PFSK-1 (cell line): ENCODE data around the gene AVP.

Experiments
- POLR2AphosphoS5 ChIP-seq: IDR thresholded peaks from 2 replicates; pipeline ENCODE4 v1.6.1; 2012; ENCODE audit warnings: low read depth, mild to moderate bottlenecking, control low read depth, low read length, moderate library complexity
- TAF1 ChIP-seq: IDR thresholded peaks from 2 replicates; pipeline ENCODE4 v1.6.1; 2012; ENCODE audit warnings: low read length, control low read depth, borderline replicate concordance; ENCODE audit not compliant: insufficient read depth
- TF ChIP-seq, protein P1 (sequence below), 2 experiments: IDR thresholded peaks; 2 replicates each; pipeline versions ENCODE4 v1.6.1 to v1.8.0; 2011 to 2012; ENCODE audit warnings: low read depth in 2 of 2, low read length in 2 of 2, control low read depth in 1 of 2, inconsistent platforms in 1 of 2, mild to moderate bottlenecking in 1 of 2, moderate library complexity in 1 of 2; ENCODE audit not compliant: insufficient read depth in 1 of 2

DNA sequence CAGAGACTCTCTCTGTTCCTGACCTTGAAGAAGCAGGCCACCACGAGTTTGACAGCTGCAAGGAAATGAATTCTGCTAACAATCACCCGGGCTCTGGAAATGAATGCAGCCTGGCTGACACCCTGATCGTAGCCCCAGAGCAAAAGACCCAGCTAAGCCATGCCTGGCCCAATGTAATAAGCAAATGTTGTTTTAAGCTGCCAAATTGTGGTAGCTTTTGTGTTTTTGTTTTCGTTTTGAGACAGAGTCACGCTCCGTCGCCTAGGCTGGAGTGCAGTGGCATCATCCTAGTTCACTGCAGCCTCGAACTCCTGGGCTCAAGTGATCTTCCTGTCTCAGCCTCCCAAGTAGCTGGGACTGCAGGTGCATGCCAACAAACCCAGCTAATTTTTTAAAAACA, 16.4 kb downstream of the AVP start:
- no peak for TF ChIP-seq POLR2AphosphoS5
- no peak for TF ChIP-seq TAF1
- TF ChIP-seq, protein P1, sequence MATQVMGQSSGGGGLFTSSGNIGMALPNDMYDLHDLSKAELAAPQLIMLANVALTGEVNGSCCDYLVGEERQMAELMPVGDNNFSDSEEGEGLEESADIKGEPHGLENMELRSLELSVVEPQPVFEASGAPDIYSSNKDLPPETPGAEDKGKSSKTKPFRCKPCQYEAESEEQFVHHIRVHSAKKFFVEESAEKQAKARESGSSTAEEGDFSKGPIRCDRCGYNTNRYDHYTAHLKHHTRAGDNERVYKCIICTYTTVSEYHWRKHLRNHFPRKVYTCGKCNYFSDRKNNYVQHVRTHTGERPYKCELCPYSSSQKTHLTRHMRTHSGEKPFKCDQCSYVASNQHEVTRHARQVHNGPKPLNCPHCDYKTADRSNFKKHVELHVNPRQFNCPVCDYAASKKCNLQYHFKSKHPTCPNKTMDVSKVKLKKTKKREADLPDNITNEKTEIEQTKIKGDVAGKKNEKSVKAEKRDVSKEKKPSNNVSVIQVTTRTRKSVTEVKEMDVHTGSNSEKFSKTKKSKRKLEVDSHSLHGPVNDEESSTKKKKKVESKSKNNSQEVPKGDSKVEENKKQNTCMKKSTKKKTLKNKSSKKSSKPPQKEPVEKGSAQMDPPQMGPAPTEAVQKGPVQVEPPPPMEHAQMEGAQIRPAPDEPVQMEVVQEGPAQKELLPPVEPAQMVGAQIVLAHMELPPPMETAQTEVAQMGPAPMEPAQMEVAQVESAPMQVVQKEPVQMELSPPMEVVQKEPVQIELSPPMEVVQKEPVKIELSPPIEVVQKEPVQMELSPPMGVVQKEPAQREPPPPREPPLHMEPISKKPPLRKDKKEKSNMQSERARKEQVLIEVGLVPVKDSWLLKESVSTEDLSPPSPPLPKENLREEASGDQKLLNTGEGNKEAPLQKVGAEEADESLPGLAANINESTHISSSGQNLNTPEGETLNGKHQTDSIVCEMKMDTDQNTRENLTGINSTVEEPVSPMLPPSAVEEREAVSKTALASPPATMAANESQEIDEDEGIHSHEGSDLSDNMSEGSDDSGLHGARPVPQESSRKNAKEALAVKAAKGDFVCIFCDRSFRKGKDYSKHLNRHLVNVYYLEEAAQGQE (IDR thresholded peaks at IDR 0.05; ENCODE audit: insufficient read depth in 1 of 2, low read depth in 2 of 2, low read length in 2 of 2): no peak
